ENCODE data around the gene CCDC60. TPM values are rescaled to one million over a fixed set of nuclear protein-coding genes. Genes with fewer than 3 reads are reported as not detected.

CCDC60 gene
- total and polyA plus RNA-seq, 2 donors from 2014 or later = not detected

GRCh38 chr12:119448611-119449131, 114.1 kb downstream of the CCDC60 start:
- intact Hi-C loops (cut with DNase I) = no loop called here
- Histone ChIP-seq H3K4me1 (ENCODE audit: control insufficient read depth in 2 of 3, insufficient read depth in 2 of 3, low read depth in 1 of 3, low read length in 3 of 3) (no peaks in the 10 kb centered on the region), H3K9ac (ENCODE audit: low read length in 3 of 3) (no peak overlapping the region), H3K4me3 (ENCODE audit: low read length in 3 of 3) (no peak overlapping the region), H3K36me3 (ENCODE audit: control insufficient read depth in 2 of 3, insufficient read depth in 3 of 3, low read length in 3 of 3) (no peaks in the 10 kb centered on the region), H3K27me3 (ENCODE audit: control insufficient read depth, insufficient read depth, low read length) (no peaks in the 10 kb centered on the region), H3K9me3 (ENCODE audit: control insufficient read depth in 2 of 3, insufficient read depth in 1 of 3, low read length in 3 of 3) (no peaks in the 10 kb centered on the region), H3K27ac (ENCODE audit: low read depth in 2 of 2, low read length in 2 of 2) (no peak overlapping the region)
- TF ChIP-seq CTCF (IDR thresholded peaks at IDR 0.05; ENCODE audit: borderline replicate concordance, extremely low read depth, insufficient read depth) = no peak
- DNase-seq = no peak
- no peak for FAIRE-seq

GRCh38 chr12:119450771-119451170, 116.2 kb downstream of the CCDC60 start:
- H3K4me3 ChIP-seq (ENCODE audit: low read length in 3 of 3) = no peak overlapping the region
- no peak for TF ChIP-seq CTCF (IDR thresholded peaks at IDR 0.05; ENCODE audit: borderline replicate concordance, extremely low read depth, insufficient read depth)
- DNase-seq = no peak
- intact Hi-C loops (cut with DNase I) = no loop called here
- H3K27me3 ChIP-seq (ENCODE audit: control insufficient read depth, insufficient read depth, low read length) = no peaks in the 10 kb centered on the region
- no peak for FAIRE-seq
- H3K9ac ChIP-seq (ENCODE audit: low read length in 3 of 3) = no peak overlapping the region
- no peaks in the 10 kb centered on the region for H3K36me3 ChIP-seq (ENCODE audit: control insufficient read depth in 2 of 3, insufficient read depth in 3 of 3, low read length in 3 of 3)
- no peaks in the 10 kb centered on the region for H3K4me1 ChIP-seq (ENCODE audit: control insufficient read depth in 2 of 3, insufficient read depth in 2 of 3, low read depth in 1 of 3, low read length in 3 of 3)
- H3K9me3 ChIP-seq (ENCODE audit: control insufficient read depth in 2 of 3, insufficient read depth in 1 of 3, low read length in 3 of 3) = no peaks in the 10 kb centered on the region
- no peak overlapping the region for H3K27ac ChIP-seq (ENCODE audit: low read depth in 2 of 2, low read length in 2 of 2)

- Histone ChIP-seq H3K4me1 (ENCODE audit: control insufficient read depth in 2 of 3, insufficient read depth in 2 of 3, low read depth in 1 of 3, low read length in 3 of 3) (no peaks in the 10 kb centered on the region), H3K36me3 (ENCODE audit: control insufficient read depth in 2 of 3, insufficient read depth in 3 of 3, low read length in 3 of 3) (no peaks in the 10 kb centered on the region), H3K9ac (ENCODE audit: low read length in 3 of 3) (no peak overlapping the region), H3K27ac (ENCODE audit: low read depth in 2 of 2, low read length in 2 of 2) (no peak overlapping the region), H3K27me3 (ENCODE audit: control insufficient read depth, insufficient read depth, low read length) (no peaks in the 10 kb centered on the region), H3K9me3 (ENCODE audit: control insufficient read depth in 2 of 3, insufficient read depth in 1 of 3, low read length in 3 of 3) (peaks cover 0 to 11% (median 0%) of the 10 kb centered on the region in 3 donors), H3K4me3 (ENCODE audit: low read length in 3 of 3) (no peak overlapping the region)
- FAIRE-seq (no peak), DNase-seq (no peak)
- intact Hi-C loops (cut with DNase I) = no loop called here
- TF ChIP-seq CTCF (IDR thresholded peaks at IDR 0.05; ENCODE audit: borderline replicate concordance, extremely low read depth, insufficient read depth) = no peak
These were observed 122.3 kb downstream of the CCDC60 start for GRCh38 chr12:119456824-119457223.

- no peak for TF ChIP-seq CTCF (IDR thresholded peaks at IDR 0.05; ENCODE audit: borderline replicate concordance, extremely low read depth, insufficient read depth)
- Histone ChIP-seq H3K27me3 (ENCODE audit: control insufficient read depth, insufficient read depth, low read length) (no peaks in the 10 kb centered on the region), H3K4me1 (ENCODE audit: control insufficient read depth in 2 of 3, insufficient read depth in 2 of 3, low read depth in 1 of 3, low read length in 3 of 3) (no peaks in the 10 kb centered on the region), H3K9ac (ENCODE audit: low read length in 3 of 3) (no peak overlapping the region), H3K4me3 (ENCODE audit: low read length in 3 of 3) (no peak overlapping the region), H3K9me3 (ENCODE audit: control insufficient read depth in 2 of 3, insufficient read depth in 1 of 3, low read length in 3 of 3) (peaks cover 0 to 11% (median 0%) of the 10 kb centered on the region in 3 donors), H3K36me3 (ENCODE audit: control insufficient read depth in 2 of 3, insufficient read depth in 3 of 3, low read length in 3 of 3) (no peaks in the 10 kb centered on the region), H3K27ac (ENCODE audit: low read depth in 2 of 2, low read length in 2 of 2) (no peak overlapping the region)
- intact Hi-C loops (cut with DNase I) = no loop called here
- FAIRE-seq (no peak), DNase-seq (no peak)
These were observed 122.7 kb downstream of the CCDC60 start for GRCh38 chr12:119457271-119457670.

Data from kidney (tissue), 14 donors.